Measurements from ENCODE around the gene WDR20. TPM values are rescaled to one million over a fixed set of nuclear protein-coding genes. Genes with fewer than 3 reads are reported as not detected.

The WDR20 gene
- total and polyA plus RNA-seq, 7 donors, result 11.4 to 26.8 (median 20.6) TPM

- 79 to 96% (median 90%) methylated on average over 1 of the region's 1 CpG for WGBS, 3 donors
- peaks cover 63% of the 10 kb centered on the region for H3K4me1 ChIP-seq
- ATAC-seq (no peak), DNase-seq (no peak)
- intact Hi-C loops (cut with DNase I), result no loop called here
- H3K4me3 ChIP-seq, result no peak overlapping the region
- H3K27ac ChIP-seq, result no peak overlapping the region
- H3K27me3 ChIP-seq (ENCODE audit: insufficient read depth in 3 of 3, low read length in 2 of 3), result no peaks in the 10 kb centered on the region
- no peak for TF ChIP-seq CTCF (IDR thresholded peaks at IDR 0.05)
- no peaks in the 10 kb centered on the region for H3K9me3 ChIP-seq
- H3K36me3 ChIP-seq (ENCODE audit: insufficient read depth in 1 of 2, low read depth in 1 of 2), result no peaks in the 10 kb centered on the region
Measured at GRCh38 chr14:102188187-102188586, 48.5 kb downstream of the WDR20 start.

GRCh38 chr14:102189874-102190273 lies 50.2 kb downstream of the WDR20 start:
- no peak for ATAC-seq
- no peak for TF ChIP-seq CTCF (IDR thresholded peaks at IDR 0.05)
- Histone ChIP-seq H3K27ac (no peak overlapping the region), H3K36me3 (ENCODE audit: insufficient read depth in 1 of 2, low read depth in 1 of 2) (no peaks in the 10 kb centered on the region), H3K4me1 (peaks cover 48% of the 10 kb centered on the region), H3K9me3 (no peaks in the 10 kb centered on the region), H3K4me3 (no peak overlapping the region), H3K27me3 (ENCODE audit: insufficient read depth in 3 of 3, low read length in 2 of 3) (no peaks in the 10 kb centered on the region)
- 97 to 100% (median 98%) methylated on average over 5 of the region's 5 CpGs for WGBS, 3 donors
- intact Hi-C loops (cut with DNase I), result loop anchor here in 1 of 2 donors (10.0 kb wide), 1 partner anchor 855 kb away; no protein-coding TSS in a partner anchor
- DNase-seq, result no peak

GRCh38 chr14:102192840-102193502 lies 53.3 kb downstream of the WDR20 start:
- Histone ChIP-seq H3K9me3 (no peaks in the 10 kb centered on the region), H3K27me3 (ENCODE audit: insufficient read depth in 3 of 3, low read length in 2 of 3) (no peaks in the 10 kb centered on the region), H3K36me3 (ENCODE audit: insufficient read depth in 1 of 2, low read depth in 1 of 2) (peaks cover 0 to 10% of the 10 kb centered on the region in 2 donors), H3K4me3 (peak overlapping the region; percentile 35), H3K4me1 (peaks cover 43% of the 10 kb centered on the region), H3K27ac (peak overlapping the region; percentile 18)
- ATAC-seq, result peak; percentile 70 to 81 (median 76)
- no peak for DNase-seq
- intact Hi-C loops (cut with DNase I), result loop anchor here in 1 of 2 donors (10.0 kb wide), 1 partner anchor 852 kb away; no protein-coding TSS in a partner anchor
- WGBS, 3 donors, result 33 to 53% (median 37%) methylated on average over 13 of the region's 13 CpGs
- no peak for TF ChIP-seq CTCF (IDR thresholded peaks at IDR 0.05)

GRCh38 chr14:102194856-102195255 lies 55.2 kb downstream of the WDR20 start:
- intact Hi-C loops (cut with DNase I), result loop anchor here (5.0 to 10.0 kb wide), 2 partner anchors 43 to 850 kb away; no protein-coding TSS in a partner anchor
- no peak overlapping the region for H3K4me3 ChIP-seq
- peaks cover 0 to 27% of the 10 kb centered on the region in 2 donors for H3K36me3 ChIP-seq (ENCODE audit: insufficient read depth in 1 of 2, low read depth in 1 of 2)
- WGBS, 3 donors, result 63 to 88% (median 66%) methylated on average over 4 of the region's 4 CpGs
- H3K4me1 ChIP-seq, result peaks cover 33% of the 10 kb centered on the region
- no peak for DNase-seq
- no peaks in the 10 kb centered on the region for H3K27me3 ChIP-seq (ENCODE audit: insufficient read depth in 3 of 3, low read length in 2 of 3)
- ATAC-seq, result no peak
- no peak for TF ChIP-seq CTCF (IDR thresholded peaks at IDR 0.05)
- no peak overlapping the region for H3K27ac ChIP-seq
- H3K9me3 ChIP-seq, result no peaks in the 10 kb centered on the region

Data from psoas muscle (tissue), 8 donors.